GM12865 (cell line): Measurements from ENCODE around the gene NOVA1.

Experiments
- DNase-seq: peaks from one replicate; pipeline ENCODE4 v3.0.0; 2010; ENCODE audit warnings: low read depth
- H3K4me3 ChIP-seq: 2 replicates; pipeline ENCODE4 v1.5.1; 2011; ENCODE audit warnings: mild to moderate bottlenecking, low read depth, low read length, control low read depth
- TF ChIP-seq, protein P1 (sequence below): IDR thresholded peaks from 2 replicates; pipeline ENCODE4 v1.5.1; 2011; ENCODE audit warnings: low read length, control low read depth, low read depth, inconsistent platforms; ENCODE audit not compliant: insufficient read depth; ENCODE audit errors: missing control alignments

NOVA1 gene

DNA sequence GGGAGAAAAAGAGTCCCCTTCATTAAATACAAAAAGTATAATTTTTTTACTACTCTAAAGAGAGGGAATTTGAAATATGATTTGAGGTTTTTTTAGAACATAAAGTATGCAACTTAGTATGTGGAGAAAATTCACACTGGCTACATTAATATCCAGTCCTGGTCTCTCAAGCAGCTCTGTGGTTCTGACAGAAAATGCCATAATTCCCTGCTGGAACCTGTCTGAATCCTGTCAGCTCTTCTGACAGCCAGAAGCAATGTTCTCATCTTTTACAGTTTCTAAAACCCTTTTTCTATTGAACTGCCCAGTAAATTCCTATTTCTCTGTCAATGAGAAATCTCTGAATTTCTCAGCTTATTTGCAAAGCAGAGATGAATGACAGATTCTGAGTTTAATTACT, 13.4 kb upstream of the NOVA1 start:
- TF ChIP-seq, protein P1, sequence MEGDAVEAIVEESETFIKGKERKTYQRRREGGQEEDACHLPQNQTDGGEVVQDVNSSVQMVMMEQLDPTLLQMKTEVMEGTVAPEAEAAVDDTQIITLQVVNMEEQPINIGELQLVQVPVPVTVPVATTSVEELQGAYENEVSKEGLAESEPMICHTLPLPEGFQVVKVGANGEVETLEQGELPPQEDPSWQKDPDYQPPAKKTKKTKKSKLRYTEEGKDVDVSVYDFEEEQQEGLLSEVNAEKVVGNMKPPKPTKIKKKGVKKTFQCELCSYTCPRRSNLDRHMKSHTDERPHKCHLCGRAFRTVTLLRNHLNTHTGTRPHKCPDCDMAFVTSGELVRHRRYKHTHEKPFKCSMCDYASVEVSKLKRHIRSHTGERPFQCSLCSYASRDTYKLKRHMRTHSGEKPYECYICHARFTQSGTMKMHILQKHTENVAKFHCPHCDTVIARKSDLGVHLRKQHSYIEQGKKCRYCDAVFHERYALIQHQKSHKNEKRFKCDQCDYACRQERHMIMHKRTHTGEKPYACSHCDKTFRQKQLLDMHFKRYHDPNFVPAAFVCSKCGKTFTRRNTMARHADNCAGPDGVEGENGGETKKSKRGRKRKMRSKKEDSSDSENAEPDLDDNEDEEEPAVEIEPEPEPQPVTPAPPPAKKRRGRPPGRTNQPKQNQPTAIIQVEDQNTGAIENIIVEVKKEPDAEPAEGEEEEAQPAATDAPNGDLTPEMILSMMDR = no peak
- H3K4me3 ChIP-seq = no peak overlapping the region
- DNase-seq = no peak

DNA sequence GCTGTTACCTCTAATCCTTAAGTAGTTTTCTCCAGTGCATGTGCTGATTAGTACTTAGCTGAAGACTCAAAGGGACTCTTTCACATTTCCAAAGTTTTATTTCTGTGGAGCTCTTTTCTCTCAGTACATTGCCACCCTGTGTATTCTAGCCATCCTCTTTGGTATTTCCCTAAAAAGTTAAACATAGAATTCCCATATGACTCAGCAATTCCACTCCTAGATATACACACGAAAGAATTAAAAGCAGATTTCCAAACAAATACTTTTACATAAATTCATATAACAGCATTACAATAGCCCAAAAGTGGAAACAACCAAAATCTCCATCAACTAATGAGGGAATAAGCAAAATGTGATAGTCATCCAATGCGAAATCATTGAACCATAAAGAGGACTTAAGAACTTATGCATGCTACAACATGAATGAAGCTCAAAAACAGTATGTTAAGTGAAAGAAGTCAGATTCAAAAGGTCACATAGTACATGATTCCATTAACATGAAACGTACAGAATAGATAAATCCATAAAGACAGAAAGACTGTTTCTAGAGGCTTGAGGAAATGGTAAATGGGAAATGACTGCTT, 9.0 kb upstream of the NOVA1 start:
- no peak for DNase-seq
- TF ChIP-seq, protein P1 = no peak
- H3K4me3 ChIP-seq = no peak overlapping the region

DNA sequence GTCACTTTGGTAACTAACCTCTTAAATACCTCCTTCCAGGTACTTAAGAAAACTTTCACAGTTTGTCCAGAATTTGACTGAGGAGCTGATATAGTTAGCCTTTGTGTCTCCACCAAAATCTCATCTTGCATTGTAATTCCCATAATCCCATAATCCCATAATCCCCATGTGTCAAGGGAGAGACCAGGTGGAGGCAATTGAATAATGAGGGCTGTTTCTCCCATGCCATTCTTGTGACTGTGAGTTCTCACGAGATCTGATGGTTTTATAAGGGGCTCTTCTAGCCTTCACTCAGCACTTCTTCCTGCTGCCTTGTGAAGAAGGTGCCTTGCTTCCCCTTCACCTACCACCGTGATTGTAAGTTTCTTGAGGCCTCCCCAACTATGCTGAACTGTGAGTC, 7.8 kb upstream of the NOVA1 start:
- TF ChIP-seq, protein P1 = no peak
- DNase-seq = no peak

DNA sequence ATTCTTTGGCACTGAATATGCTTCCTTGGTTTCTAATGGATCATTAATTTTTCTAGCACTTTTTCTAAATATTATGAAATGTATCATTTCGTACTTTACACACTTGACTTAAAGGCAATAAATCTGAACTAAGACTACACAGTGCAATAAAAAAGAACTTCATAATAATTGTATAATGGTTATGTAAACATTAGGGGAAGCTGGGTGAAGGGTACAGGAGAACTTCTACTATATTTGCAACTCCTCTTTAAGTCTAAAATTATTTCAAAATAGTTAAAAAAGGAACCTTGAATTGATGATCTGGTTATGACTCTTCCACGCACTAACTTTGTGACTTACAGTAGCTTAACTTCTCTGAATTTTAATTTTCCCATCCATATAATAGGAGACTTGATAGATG, 5.1 kb upstream of the NOVA1 start:
- H3K4me3 ChIP-seq = no peak overlapping the region
- DNase-seq = no peak
- TF ChIP-seq, protein P1 = no peak

More for the DNA sequence above, 7.8 kb upstream of the NOVA1 start:
- no peak overlapping the region for H3K4me3 ChIP-seq

DNA sequence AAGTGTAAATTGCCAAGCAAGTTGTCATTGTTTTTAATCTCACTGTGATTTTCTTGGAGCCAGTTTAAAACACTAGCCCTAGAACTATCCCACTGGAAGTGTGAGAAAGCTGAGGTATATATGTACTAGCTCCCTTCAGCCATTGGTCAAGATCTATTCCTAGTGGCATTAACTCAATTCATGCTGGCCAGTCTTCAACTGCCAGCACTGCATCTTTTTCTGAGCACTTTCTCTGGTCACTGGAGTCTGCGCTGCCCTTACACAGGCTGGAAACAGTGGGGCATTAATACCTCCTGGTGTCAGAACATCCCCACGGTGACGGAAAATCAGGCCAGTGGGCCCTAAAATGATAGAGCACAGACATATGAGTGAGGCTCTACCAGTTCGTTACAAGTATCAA, 4.0 kb upstream of the NOVA1 start:
- TF ChIP-seq, protein P1 = no peak
- no peak overlapping the region for H3K4me3 ChIP-seq
- no peak for DNase-seq

DNA sequence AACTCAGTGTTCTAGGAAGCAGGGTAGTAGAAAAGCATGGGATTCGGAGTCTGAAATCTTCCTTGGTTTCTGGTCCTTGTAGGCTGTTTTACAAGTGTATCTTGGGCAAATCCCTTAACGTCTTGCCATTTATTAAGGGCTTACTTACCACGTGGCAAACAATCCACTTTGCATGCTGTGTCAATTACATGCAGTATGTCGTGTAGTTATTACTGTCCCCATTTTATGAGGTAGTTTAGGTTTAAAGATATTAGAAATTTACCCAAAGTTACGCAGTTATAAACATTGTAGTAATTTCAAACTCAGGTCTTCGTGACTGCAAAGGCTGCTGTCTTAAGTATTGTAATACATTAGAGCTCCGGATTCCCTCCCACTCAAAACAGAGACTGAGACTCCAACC, 1.5 kb upstream of the NOVA1 start:
- no peak overlapping the region for H3K4me3 ChIP-seq
- no peak for DNase-seq
- TF ChIP-seq, protein P1 = no peak

DNA sequence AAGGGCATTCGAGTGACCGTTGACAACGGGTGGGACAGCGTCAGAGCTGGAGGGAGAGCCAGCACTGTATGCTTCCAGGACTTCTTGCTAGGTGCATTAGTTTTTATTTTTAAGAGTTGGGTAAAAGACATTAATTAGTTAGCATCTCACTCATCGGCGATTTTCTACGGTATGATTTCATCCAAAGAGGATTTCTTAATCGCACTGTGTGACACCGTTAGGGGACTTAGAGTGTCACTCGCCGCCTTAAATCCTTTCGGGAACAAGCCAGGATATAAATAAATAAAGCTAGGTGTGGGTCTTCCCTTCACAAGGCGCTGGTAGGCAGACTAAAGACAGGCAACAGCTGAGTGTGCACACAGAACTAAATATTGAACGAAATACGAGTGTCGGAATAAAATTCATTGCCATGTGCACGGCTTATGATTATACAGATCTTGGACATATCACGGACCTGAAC, 869 bp upstream of the NOVA1 start:
- no peak for DNase-seq
- H3K4me3 ChIP-seq = no peak overlapping the region

More for the DNA sequence above, 869 bp upstream of the NOVA1 start:
- TF ChIP-seq, protein P1 = no peak
